K562 (cell line): Measurements from ENCODE around the gene CLIC1. TPM values are rescaled to one million over a fixed set of nuclear protein-coding genes. Genes with fewer than 3 reads are reported as not detected.
A peak's percentile ranks its signal among the peaks of the same experiment; 100 is the strongest.

Experiments used
- ARID1B ChIP-seq: fragments of 450-650 bp; IDR thresholded peaks from 2 replicates; pipeline ENCODE4 v1.6.1; 2016; ENCODE audit warnings: antibody characterized with exemption, mild to moderate bottlenecking, inconsistent platforms
- ARID2 ChIP-seq: fragments of 450-650 bp; IDR thresholded peaks from 2 replicates; pipeline ENCODE4 v1.6.1; 2017; ENCODE audit warnings: antibody characterized with exemption, mild to moderate bottlenecking
- BRCA1 ChIP-seq, 2 experiments: fragments of 450-650 bp in 1 of 2; sonication (generic) in 1 of 2; formaldehyde crosslinking in 1 of 2; IDR thresholded peaks; 2 replicates each; pipeline versions ENCODE4 v1.5.0 to v1.6.1; 2017 to 2020; ENCODE audit warnings: mild to moderate bottlenecking in 1 of 2, missing genetic modification reagents in 1 of 2
- DPF2 ChIP-seq: fragments of 450-650 bp; IDR thresholded peaks from 2 replicates; pipeline ENCODE4 v1.6.1; 2016
- HBP1 ChIP-seq: fragments of 450-650 bp; formaldehyde crosslinking; IDR thresholded peaks from 2 replicates; pipeline ENCODE4 v1.4.0; 2022; ENCODE audit warnings: missing genetic modification characterization
- ID3 ChIP-seq, 2 experiments: fragments of 250-450 bp in 1 of 2; fragments of 450-650 bp in 1 of 2; sonication (Bioruptor Pico) in 1 of 2; IDR thresholded peaks; 2 replicates each; pipeline versions ENCODE4 v1.6.1 to v1.8.0; 2016 to 2021; ENCODE audit warnings: mild to moderate bottlenecking in 2 of 2, moderate library complexity in 2 of 2, missing compliant biosample characterization in 1 of 2, missing genetic modification characterization in 1 of 2
- MTA2 ChIP-seq: fragments of 450-650 bp; IDR thresholded peaks from 2 replicates; pipeline ENCODE4 v1.6.1; 2016; ENCODE audit warnings: low read depth
- MYC ChIP-seq, 2 experiments: fragments of 250-450 bp in 1 of 2; sonication (Bioruptor Pico) in 1 of 2; IDR thresholded peaks; 2 replicates each; pipeline versions ENCODE4 v1.5.1 to v1.6.1; 2012 to 2021; ENCODE audit warnings: low read depth in 2 of 2, borderline replicate concordance in 1 of 2, improper control_type of control experiment in 1 of 2, low read length in 1 of 2, mild to moderate bottlenecking in 1 of 2, moderate library complexity in 1 of 2
- PRMT5 ChIP-seq: sonication (generic); formaldehyde crosslinking; IDR thresholded peaks from 2 replicates; pipeline ENCODE4 v1.5.0; 2020; ENCODE audit warnings: missing genetic modification reagents
- RAD21 ChIP-seq, 2 experiments: fragments of 250-450 bp in 1 of 2; fragments of 450-650 bp in 1 of 2; sonication (Bioruptor Pico) in 1 of 2; formaldehyde crosslinking in 1 of 2; IDR thresholded peaks in 1 of 2; conservative IDR thresholded peaks in 1 of 2; 2 replicates each; pipeline versions ENCODE4 v1.4.0 to v1.8.0; 2020 to 2022; ENCODE audit warnings: mild to moderate bottlenecking in 2 of 2, moderate library complexity in 1 of 2
- RREB1 ChIP-seq: fragments of 250-450 bp; sonication (Bioruptor Pico); IDR thresholded peaks from 2 replicates; pipeline ENCODE4 v1.4.0; 2020
- TAL1 ChIP-seq: fragments of 450-650 bp; IDR thresholded peaks from 2 replicates; pipeline ENCODE4 v1.6.1; 2016; ENCODE audit warnings: mild to moderate bottlenecking
- TCF3 ChIP-seq: sonication (generic); formaldehyde crosslinking; IDR thresholded peaks from 2 replicates; pipeline ENCODE4 v1.4.0; 2020; ENCODE audit warnings: mild to moderate bottlenecking, missing genetic modification reagents
- USF1 ChIP-seq: sonication (generic); formaldehyde crosslinking; IDR thresholded peaks from 2 replicates; pipeline ENCODE4 v1.9.0; 2022; ENCODE audit warnings: mild to moderate bottlenecking, missing genetic modification reagents
- polyA plus RNA-seq, 8 experiments: library from polyadenylated mRNA; depleted of rRNA in 4 of 8; stranded (reverse) in 5 of 8; unstranded in 3 of 8; fragments of >200 nt; fragmentation: Nextera tagmentation in 2 of 8; fragmentation: Illumina TruSeq in 1 of 8; extraction: Ambion mirVana in 2 of 8; extraction: Trizol in 1 of 8; gene quantifications; 2 replicates each; pipeline versions ENCODE4 v1.2.1 to v1.2.3, GENCODE V29; 2011 to 2014; ENCODE audit warnings: inconsistent platforms in 1 of 8, missing spikeins in 1 of 8
- total RNA-seq, 7 experiments: library from RNA; depleted of rRNA in 6 of 7; stranded (reverse); fragments of >200 nt in 6 of 7; fragmentation: Illumina TruSeq in 2 of 7; extraction: Trizol in 2 of 7; gene quantifications; 2 replicates each; pipeline versions ENCODE4 v1.2.1 to v1.2.3, GENCODE V29; 2011 to 2021; ENCODE audit warnings: low replicate concordance in 1 of 7
- TF ChIP-seq, protein P1 (sequence below): sonication (generic); formaldehyde crosslinking; IDR thresholded peaks from 2 replicates; pipeline ENCODE4 v1.8.0; 2022; ENCODE audit warnings: mild to moderate bottlenecking, missing genetic modification reagents
- TF ChIP-seq, protein P2 (sequence below), 2 experiments: fragments of 450-650 bp; IDR thresholded peaks; 2 replicates each; pipeline ENCODE4 v1.6.1; 2016

The CLIC1 gene
- total and polyA plus RNA-seq, 9 of the 15 experiments (the other 6 are each of a cell fraction or from before 2014, with no cell fraction given), result 1,267 to 2,419 (median 1,808) TPM

- TF ChIP-seq MYC (IDR thresholded peaks at IDR 0.05; ENCODE audit: low read depth, low read length) (no peak), MYC (CRISPR knock-in tag; IDR thresholded peaks at IDR 0.05; ENCODE audit: borderline replicate concordance, low read depth) (no peak), USF1 (CRISPR knock-in tag) (0 out of 2 replicates have a peak, but pooled peaks have one; percentile 29), PRMT5 (CRISPR knock-in tag) (no peak), ID3 (CRISPR knock-in tag; IDR thresholded peaks at IDR 0.05) (no peak), ID3 (tag; IDR thresholded peaks at IDR 0.05) (no peak), MTA2 (peak; percentile 60), TAL1 (peak; percentile 67; the same call in 1 of the 2 replicates), ARID2 (0 out of 2 replicates have a peak, but pooled peaks have one; percentile 10), HBP1 (CRISPR knock-in tag) (peak; percentile 45; the same call in 1 of the 2 replicates), ARID1B (peak; percentile 91), BRCA1 (IDR thresholded peaks at IDR 0.05) (no peak), BRCA1 (CRISPR knock-in tag; IDR thresholded peaks at IDR 0.05) (no peak), RAD21 (CRISPR knock-in tag; conservative IDR thresholded peaks at IDR 0.05 in 1 of 2, IDR thresholded peaks at IDR 0.05 in 1 of 2) (peak in 1 of 2 experiments; percentile 8; a peak in 2 of 4 replicates), TCF3 (CRISPR knock-in tag) (peak; percentile 81), RREB1 (CRISPR knock-in tag) (0 out of 2 replicates have a peak, but pooled peaks have one; percentile 64), DPF2 (peak; percentile 87)
- TF ChIP-seq, protein P1, sequence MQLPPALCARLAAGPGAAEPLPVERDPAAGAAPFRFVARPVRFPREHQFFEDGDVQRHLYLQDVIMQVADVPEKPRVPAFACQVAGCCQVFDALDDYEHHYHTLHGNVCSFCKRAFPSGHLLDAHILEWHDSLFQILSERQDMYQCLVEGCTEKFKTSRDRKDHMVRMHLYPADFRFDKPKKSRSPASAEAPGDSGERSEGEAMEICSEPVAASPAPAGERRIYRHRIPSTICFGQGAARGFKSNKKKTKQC, result 0 out of 2 replicates have a peak, but pooled peaks have one; percentile 53
- TF ChIP-seq, protein P2, sequence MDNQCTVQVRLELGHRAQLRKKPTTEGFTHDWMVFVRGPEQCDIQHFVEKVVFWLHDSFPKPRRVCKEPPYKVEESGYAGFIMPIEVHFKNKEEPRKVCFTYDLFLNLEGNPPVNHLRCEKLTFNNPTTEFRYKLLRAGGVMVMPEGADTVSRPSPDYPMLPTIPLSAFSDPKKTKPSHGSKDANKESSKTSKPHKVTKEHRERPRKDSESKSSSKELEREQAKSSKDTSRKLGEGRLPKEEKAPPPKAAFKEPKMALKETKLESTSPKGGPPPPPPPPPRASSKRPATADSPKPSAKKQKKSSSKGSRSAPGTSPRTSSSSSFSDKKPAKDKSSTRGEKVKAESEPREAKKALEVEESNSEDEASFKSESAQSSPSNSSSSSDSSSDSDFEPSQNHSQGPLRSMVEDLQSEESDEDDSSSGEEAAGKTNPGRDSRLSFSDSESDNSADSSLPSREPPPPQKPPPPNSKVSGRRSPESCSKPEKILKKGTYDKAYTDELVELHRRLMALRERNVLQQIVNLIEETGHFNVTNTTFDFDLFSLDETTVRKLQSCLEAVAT (IDR thresholded peaks at IDR 0.05), result 0 out of 4 replicates have a peak, but pooled peaks of 1 of the 2 experiments have one; percentile 12
These were observed 49.8 kb downstream of the CLIC1 start (continued) for GRCh38 chr6:31686483-31686882.
